NCI-H2227 (cell line): Measurements from ENCODE around the gene MELTF.

Source experiments
- DNase-seq: peaks from one replicate; lab custom pipeline; 2025; ENCODE audit not compliant: unreplicated experiment; lab: John Stamatoyannopoulos, UW

The MELTF gene

GRCh38 chr3:197010556-197011351 is 18.9 kb downstream of the MELTF start:
- DNase-seq = peak; percentile 37

- no peak for DNase-seq
These were observed 20.0 kb downstream of the MELTF start for GRCh38 chr3:197009532-197010019.

- no peak for DNase-seq
These were observed 21.0 kb downstream of the MELTF start for GRCh38 chr3:197008436-197009209.

GRCh38 chr3:197007953-197008352 is 21.7 kb downstream of the MELTF start:
- DNase-seq = no peak

- no peak for DNase-seq
These were observed 22.2 kb downstream of the MELTF start for GRCh38 chr3:197007296-197007940.

- no peak for DNase-seq
These were observed 22.8 kb downstream of the MELTF start for GRCh38 chr3:197006860-197007259.

- no peak for DNase-seq
These were observed 23.2 kb downstream of the MELTF start for GRCh38 chr3:197006446-197006845.

- DNase-seq = peak; percentile 62
These were observed 25.9 kb downstream of the MELTF start for GRCh38 chr3:197003461-197004385.

- peak; percentile 88 for DNase-seq
These were observed 26.7 kb downstream of the MELTF start for GRCh38 chr3:197002701-197003454.

GRCh38 chr3:197001972-197002700 is 27.5 kb downstream of the MELTF start:
- DNase-seq = no peak

- DNase-seq = no peak
These were observed 28.3 kb downstream of the MELTF start for GRCh38 chr3:197001106-197001971.

- no peak for DNase-seq
These were observed 29.4 kb downstream of the MELTF start for GRCh38 chr3:197000211-197000610.

- no peak for DNase-seq
These were observed 30.5 kb downstream of the MELTF start for GRCh38 chr3:196998966-196999760.

- DNase-seq = no peak
These were observed 32.3 kb downstream of the MELTF start for GRCh38 chr3:196997311-196997710.

GRCh38 chr3:196996454-196997265 is 33.0 kb downstream of the MELTF start:
- DNase-seq = no peak

GRCh38 chr3:196995646-196996355 is 33.8 kb downstream of the MELTF start:
- DNase-seq = no peak
